ENCODE data around the gene AHDC1. TPM values are rescaled to one million over a fixed set of nuclear protein-coding genes. Genes with fewer than 3 reads are reported as not detected.

The AHDC1 gene
- total RNA-seq, 1 donor from 2014 or later = 124 TPM

GRCh38 chr1:27489501-27489972, 114.4 kb downstream of the AHDC1 start:
- peak overlapping the region; percentile 94 for H3K4me3 Mint-ChIP-seq (ENCODE audit: unreplicated experiment)
- DNase-seq (ENCODE audit: extremely low spot score, unreplicated experiment) = no peak
- no peaks in the 10 kb centered on the region for H3K9me3 Mint-ChIP-seq (ENCODE audit: unreplicated experiment)
- H3K36me3 Mint-ChIP-seq (ENCODE audit: unreplicated experiment) = no peaks in the 10 kb centered on the region
- TF ChIP-seq CTCF (IDR thresholded peaks at IDR 0.05) = no peak
- H3K4me1 Mint-ChIP-seq (ENCODE audit: unreplicated experiment) = peaks cover 36% of the 10 kb centered on the region
- H3K27me3 Mint-ChIP-seq (ENCODE audit: unreplicated experiment) = no peaks in the 10 kb centered on the region
- peak overlapping the region; percentile 89 for H3K27ac Mint-ChIP-seq (ENCODE audit: unreplicated experiment)

- no peak for TF ChIP-seq CTCF (IDR thresholded peaks at IDR 0.05)
- peak overlapping the region; percentile 94 for H3K4me3 Mint-ChIP-seq (ENCODE audit: unreplicated experiment)
- peaks cover 40% of the 10 kb centered on the region for H3K4me1 Mint-ChIP-seq (ENCODE audit: unreplicated experiment)
- peak overlapping the region; percentile 89 for H3K27ac Mint-ChIP-seq (ENCODE audit: unreplicated experiment)
- H3K27me3 Mint-ChIP-seq (ENCODE audit: unreplicated experiment) = no peaks in the 10 kb centered on the region
- no peak for DNase-seq (ENCODE audit: extremely low spot score, unreplicated experiment)
- H3K36me3 Mint-ChIP-seq (ENCODE audit: unreplicated experiment) = no peaks in the 10 kb centered on the region
- H3K9me3 Mint-ChIP-seq (ENCODE audit: unreplicated experiment) = no peaks in the 10 kb centered on the region
These were observed 115.7 kb downstream of the AHDC1 start for GRCh38 chr1:27487966-27488884.

GRCh38 chr1:27485363-27485762, 118.6 kb downstream of the AHDC1 start:
- DNase-seq (ENCODE audit: extremely low spot score, unreplicated experiment) = no peak
- peaks cover 40% of the 10 kb centered on the region for H3K4me1 Mint-ChIP-seq (ENCODE audit: unreplicated experiment)
- H3K27me3 Mint-ChIP-seq (ENCODE audit: unreplicated experiment) = no peaks in the 10 kb centered on the region
- H3K9me3 Mint-ChIP-seq (ENCODE audit: unreplicated experiment) = no peaks in the 10 kb centered on the region
- TF ChIP-seq CTCF (IDR thresholded peaks at IDR 0.05) = no peak
- no peak overlapping the region for H3K4me3 Mint-ChIP-seq (ENCODE audit: unreplicated experiment)
- H3K36me3 Mint-ChIP-seq (ENCODE audit: unreplicated experiment) = no peaks in the 10 kb centered on the region
- H3K27ac Mint-ChIP-seq (ENCODE audit: unreplicated experiment) = no peak overlapping the region

Other genes with a start within 250 kb of the AHDC1 start
- gene MAP3K6, start 237.2 kb downstream of the AHDC1 start, total RNA-seq = 43.0 and 48.2 TPM in 2 replicates
- gene FCN3, start 229.3 kb downstream of the AHDC1 start, total RNA-seq = not detected in 2 replicates
- not detected in 2 replicates for gene CD164L2, start 220.8 kb downstream of the AHDC1 start, total RNA-seq
- gene GPR3, start 211.5 kb downstream of the AHDC1 start, total RNA-seq = 0.50 and 0.56 TPM in 2 replicates
- 187 and 189 TPM in 2 replicates for gene WASF2, start 114.0 kb downstream of the AHDC1 start, total RNA-seq
- gene FGR, start 31.0 kb upstream of the AHDC1 start, total RNA-seq = not detected in 2 replicates
- 49.5 and 54.1 TPM in 2 replicates for gene IFI6, start 68.0 kb upstream of the AHDC1 start, total RNA-seq
- 12.7 and 15.5 TPM in 2 replicates for gene FAM76A, start 121.8 kb upstream of the AHDC1 start, total RNA-seq
- 40.5 and 44.5 TPM in 2 replicates for gene STX12, start 169.1 kb upstream of the AHDC1 start, total RNA-seq
- 49.5 and 49.6 TPM in 2 replicates for gene PPP1R8, start 226.6 kb upstream of the AHDC1 start, total RNA-seq